Middle frontal gyrus (tissue), 1 donor: Measurements from ENCODE around the gene KTI12.
"Not testable (repeated sequence)": the region's sequence is repeated elsewhere in the genome, so short reads cannot be mapped to it uniquely, and the experiment has no call there.

ENCODE experiments used
- DNase-seq: peaks from one replicate; pipeline ENCODE4 v3.0.0-alpha.2; 2015; ENCODE audit warnings: low spot score; ENCODE audit errors: extremely low spot score

KTI12 gene

DNA sequence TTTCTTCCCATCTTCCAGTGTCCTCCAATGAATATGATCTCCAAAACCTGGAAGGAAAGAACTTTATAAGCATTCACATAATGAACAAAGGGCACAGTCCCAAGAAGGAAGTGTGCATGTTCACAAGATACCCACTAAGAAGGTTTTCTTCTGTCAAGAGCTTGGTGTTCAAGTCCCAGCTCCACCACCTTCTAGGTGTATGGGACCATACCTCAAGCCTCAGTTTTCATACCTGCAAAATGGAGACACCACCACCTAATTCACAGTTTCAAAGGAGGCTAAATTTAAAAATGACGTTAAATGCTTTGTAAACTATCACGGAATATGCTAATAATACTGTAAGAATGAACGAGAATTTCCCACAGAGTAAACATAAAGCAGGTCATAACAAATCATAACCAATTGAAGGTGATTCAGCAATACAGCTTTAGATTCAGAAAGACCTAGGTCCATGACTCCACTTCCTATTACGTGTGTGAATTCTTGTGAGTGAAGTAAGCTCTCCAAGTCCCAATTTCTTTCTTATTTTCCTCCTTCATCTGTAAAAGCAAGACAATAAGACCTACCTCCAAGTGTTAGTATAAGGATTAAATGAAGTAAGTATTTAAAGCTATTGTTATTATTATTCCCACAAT is 8.1 kb upstream of the KTI12 start:
- no peak for DNase-seq

DNA sequence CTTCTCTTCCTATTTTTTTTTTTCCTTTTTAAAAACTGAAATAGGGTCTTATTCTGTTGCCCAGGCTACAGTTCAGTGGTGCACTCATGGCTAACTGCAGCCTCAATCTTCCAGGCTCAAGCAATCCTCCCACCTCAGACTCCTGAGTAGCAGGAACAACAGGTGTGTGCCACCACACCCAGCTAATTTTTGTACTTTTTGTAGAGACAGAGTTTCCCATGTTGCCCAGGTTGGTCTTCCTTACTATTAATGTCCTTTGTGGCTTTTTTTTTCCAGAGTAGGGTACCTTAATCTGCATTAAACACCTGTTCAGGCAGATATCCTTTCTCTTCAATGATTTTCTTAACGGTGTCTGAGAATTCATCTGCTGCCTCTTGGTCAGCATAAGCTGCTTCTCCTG is 4.3 kb upstream of the KTI12 start:
- no peak for DNase-seq

DNA sequence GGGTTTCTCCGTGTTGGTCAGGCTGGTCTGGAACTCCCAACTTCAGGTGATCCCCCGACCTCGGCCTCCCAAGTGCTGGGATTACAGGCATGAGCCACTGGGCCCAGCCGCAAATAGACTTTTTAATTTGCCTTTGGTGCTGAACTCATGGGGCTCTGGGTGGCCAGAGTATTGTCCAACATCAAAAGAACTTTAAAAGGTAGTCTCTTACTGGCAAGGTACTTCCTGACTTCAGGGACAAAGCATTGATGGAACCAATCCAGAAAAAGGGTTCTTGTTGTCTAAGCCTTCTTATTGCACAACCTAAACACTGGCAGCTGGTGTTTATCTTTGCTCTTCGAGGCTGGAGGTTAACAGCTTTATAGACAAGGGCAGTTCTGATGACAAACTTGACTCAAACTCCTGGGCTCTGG is 3.8 kb upstream of the KTI12 start:
- DNase-seq: no peak

DNA sequence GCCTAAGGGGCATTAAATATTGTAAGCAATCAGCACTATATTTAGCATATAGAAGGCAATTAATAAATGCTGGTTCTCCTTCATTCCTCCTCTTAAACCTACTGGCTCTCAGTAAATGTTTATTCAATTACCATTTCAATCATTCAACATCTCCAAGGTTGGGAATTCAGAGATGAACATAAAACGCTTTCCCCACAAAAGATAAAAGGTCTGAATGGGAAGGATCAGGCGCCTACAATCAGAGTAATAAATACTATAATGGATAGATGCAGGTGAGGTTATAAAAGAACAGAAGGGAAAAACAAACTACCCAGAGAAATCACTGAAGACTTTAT is 407 bp upstream of the KTI12 start:
- no peak for DNase-seq

DNA sequence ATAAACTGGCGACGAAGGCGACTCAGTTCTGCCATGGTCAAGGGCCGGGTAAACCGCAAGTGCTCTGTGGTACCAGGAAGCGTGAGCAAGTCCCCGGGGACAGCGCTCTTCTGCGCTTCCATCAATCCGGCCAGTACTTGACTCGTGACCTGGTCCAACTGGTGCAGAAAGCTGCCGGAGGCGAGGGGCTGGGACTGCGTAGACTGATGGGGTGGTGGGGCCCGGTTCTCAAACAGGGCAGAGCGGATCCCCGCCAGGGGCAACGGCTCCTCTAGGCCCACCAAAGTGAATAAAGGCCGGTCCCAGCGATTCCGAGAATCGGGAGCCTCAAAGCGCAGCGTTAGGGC is 852 bp downstream of the KTI12 start:
- DNase-seq: no peak

DNA sequence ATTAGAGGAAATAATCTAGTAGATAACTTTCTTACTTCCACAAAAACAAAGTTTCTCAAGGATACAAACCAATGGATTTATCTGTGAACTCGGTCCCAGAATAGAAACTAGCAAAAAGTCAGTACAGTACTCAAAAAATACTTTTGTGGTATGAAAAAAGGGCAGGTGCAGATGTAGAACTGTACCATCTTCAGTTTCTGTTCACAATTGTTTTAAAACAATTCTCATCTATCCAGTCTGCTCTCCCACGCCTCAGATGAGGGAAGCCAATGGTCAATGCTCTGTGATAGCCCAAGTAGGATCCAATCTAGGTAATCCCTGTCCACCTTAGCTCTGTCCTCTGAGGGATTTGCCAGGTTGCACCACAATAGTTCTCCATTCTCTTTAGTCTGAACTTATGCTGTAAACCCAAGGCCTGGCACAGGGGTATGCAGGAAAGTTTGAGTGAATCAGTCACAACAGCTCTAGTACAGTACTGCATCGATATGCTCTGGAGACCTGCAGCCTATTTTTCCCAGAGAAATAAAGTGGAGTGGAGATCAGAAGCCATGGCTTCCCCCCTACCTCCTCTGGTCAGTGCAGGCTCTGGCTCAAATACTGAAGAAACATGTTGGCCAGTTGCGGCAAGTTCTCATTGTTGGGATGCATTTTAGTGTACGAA is 1.4 kb downstream of the KTI12 start:
- no peak for DNase-seq

DNA sequence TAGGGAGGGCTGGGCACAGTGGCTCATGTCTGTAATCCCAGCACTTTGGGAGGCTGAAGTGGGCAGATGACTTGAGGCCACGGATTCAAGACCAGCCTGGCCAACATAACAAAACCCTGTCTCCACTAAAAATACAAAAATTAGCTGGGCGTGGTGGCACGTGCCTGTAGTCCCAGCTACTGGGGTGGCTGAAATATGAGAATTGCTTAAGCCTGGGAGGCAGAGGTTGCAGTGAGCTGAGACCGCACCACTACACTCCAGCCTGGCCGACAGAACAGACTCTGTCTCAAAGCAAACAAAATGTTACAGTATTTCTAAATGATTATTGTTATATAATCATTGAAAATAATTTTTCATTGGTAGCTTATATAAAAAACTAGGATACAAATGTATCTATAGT is 4.8 kb downstream of the KTI12 start:
- DNase-seq: not testable (repeated sequence)

DNA sequence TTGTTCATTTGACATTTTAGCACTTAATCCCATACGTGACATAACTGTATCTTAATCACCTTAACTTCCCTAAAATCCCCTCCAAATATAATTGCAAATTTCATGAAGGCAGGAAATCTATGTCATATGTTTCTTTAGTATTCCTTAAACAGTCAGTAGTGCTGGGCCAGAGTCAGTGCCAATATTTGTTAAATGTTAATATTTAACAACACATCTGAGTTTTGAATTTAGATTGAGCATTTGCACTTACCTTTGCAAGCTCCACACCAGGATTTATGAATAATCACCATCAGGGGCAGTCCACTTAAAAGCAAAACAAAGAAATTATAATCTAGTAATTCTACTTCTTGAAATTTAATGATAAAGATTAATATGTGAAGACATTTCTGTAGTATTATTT is 5.3 kb downstream of the KTI12 start:
- DNase-seq: no peak

DNA sequence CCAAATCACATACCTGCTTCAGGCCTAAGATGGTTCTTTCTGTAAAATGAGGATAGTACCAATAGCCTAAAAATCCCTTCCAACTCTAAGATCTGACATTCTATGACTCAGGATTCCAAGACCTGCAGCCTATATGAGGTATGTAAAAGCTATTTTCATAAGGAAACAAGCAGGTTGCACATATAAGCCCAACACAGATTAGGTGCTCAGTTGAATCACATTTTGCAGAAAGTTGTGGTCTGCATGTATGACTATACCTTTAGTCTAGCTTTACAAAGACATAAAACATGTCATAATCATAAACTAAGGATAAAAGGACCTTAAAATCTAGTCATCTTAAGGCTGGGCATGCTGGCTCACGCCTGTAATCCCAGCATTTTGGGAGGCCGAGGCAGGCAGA is 7.3 kb downstream of the KTI12 start:
- DNase-seq: no peak

DNA sequence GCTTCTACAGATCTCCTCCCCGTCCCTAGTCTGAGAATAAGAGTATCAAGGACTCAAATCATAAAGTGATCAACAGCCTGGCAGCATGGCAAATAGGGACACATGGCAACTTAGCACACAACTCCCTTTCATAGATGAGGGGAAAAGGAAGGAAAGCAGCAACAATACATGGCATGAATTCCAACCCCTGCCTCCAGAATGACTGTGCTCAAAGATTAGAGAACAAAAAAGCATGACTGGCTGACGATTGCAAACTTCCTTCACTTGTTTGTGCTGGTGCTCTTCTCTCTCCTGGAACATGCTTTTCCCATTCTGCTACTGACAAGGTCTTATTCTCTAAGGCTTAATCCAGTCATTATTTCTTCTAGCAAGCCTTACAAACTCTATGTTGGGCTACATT is 11.5 kb downstream of the KTI12 start:
- no peak for DNase-seq

DNA sequence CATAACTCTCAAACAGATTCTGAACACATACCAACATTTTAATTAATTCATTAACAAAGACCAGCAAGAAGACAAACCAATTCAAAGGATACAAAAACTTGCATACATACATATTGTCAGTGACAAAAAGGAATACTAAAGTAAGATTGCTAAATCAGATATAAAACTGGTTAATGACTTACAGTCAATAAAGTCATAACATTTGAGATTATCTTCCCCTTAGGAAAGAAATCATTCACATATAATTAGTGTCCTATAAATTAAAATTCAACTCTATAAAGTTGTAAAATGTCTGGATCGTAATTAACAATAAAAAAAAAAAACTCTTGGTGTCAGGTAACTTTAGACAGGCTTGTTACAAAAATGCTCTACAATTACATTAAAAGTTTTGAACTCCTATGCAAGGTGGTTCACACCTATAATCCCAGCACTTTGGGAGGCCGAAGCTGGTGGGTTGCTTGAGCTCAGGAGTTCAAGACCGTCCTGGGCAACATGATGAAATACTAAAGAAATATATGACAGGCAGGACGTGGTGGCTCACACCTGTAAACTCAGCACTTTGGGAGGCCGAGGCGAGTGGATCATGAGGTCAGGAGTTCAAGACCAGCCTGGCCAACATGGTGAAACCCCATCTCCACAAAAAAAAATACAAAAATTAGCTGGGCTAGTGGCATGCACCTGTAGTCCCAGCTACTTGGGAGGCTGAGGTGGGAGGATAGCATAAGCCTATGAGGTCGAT is 25.4 kb downstream of the KTI12 start:
- no peak for DNase-seq

DNA sequence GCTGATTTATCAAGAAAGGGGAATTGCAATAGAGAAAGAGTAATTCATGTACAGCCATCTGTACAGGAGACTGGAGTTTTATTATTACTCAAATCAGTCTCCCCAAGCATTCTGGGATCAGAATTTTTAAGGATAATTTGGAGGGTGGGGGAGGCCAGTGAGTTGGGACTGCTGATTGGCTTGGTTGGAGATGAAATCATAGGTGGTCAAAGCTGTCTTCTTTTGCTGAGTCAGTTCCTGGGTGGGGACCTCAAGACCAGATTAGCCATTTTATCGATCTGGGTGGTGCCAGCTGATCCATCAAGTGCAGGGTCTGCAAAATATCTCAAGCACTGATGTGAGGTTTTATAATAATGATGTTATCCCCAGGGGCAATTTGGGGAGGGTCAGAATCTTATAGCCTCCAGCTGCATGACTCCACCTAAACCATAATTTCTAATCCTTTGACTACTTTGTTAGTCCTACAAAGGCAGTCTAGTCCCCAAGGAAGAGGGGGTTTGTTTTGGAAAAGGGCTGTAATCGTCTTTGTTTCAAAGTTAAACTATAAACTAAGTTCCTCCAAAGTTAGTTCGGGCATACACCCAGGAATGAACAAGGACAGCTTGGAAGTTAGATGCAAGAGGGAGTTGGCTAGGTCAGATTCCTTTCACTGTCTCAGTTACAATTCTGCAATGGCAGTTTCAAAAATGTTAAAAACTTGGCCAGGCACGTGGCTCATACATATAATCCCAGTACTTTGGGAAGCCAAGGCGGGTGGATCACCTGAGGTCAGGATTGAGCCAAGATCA is 26.2 kb downstream of the KTI12 start:
- no peak for DNase-seq

DNA sequence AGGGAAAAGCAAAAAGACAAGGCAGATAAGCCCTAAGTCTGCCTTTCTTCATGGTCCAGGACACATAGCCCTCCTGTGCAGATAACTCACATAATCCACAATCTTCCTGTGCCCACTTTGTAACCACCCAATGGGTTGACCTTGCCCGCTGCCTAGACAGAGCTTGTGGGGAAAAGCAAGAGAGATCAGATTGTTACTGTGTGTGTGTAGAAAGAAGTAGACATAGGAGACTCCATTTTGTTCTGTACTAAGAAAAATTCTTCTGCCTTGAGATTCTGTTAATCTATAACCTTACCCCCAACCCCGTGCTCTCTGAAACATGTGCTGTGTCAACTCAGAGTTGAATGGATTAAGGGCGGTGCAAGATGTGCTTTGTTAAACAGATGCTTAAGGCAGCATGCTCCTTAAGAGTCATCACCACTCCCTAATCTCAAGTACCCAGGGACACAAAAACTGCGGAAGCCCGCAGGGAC is 27.5 kb downstream of the KTI12 start:
- not testable (repeated sequence) for DNase-seq

DNA sequence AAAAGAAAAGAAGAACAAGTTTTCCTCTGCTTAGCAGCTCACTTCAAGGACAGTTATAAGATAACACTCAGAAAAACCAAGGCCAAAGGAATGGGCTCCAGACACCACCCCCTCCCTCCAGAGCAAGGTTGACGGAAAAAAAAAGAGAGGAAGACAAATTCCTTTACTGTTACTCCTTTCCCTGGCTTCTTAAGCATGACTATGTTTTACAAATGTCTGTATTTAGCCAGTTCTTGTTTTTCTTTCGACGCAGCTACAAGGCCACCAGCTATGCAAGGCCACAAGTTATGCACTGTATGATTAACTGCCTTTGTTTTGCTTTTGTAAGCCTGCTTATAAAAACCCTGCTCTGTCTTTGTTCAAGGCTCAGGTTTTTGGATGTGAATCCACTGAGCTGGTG is 28.1 kb downstream of the KTI12 start:
- DNase-seq: not testable (repeated sequence)

DNA sequence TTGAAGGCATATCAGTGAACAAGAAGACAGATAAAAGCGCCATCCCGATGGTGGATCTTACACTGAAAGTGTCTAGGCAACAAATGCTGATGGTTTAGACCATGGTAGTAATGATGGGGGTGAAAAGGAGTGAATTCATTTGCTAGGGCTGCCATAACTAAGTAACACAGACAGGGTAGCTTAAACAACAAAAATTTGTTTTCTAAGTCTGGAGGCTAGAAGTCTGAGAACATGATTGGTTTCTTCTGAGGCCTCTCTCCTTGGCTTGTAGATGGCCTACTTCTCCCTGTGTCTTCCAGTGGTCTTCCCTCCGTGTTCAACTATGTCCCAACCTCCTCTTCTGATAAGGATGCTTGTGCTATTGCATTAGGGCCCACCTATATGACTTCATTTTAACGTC is 29.7 kb downstream of the KTI12 start:
- no peak for DNase-seq

DNA sequence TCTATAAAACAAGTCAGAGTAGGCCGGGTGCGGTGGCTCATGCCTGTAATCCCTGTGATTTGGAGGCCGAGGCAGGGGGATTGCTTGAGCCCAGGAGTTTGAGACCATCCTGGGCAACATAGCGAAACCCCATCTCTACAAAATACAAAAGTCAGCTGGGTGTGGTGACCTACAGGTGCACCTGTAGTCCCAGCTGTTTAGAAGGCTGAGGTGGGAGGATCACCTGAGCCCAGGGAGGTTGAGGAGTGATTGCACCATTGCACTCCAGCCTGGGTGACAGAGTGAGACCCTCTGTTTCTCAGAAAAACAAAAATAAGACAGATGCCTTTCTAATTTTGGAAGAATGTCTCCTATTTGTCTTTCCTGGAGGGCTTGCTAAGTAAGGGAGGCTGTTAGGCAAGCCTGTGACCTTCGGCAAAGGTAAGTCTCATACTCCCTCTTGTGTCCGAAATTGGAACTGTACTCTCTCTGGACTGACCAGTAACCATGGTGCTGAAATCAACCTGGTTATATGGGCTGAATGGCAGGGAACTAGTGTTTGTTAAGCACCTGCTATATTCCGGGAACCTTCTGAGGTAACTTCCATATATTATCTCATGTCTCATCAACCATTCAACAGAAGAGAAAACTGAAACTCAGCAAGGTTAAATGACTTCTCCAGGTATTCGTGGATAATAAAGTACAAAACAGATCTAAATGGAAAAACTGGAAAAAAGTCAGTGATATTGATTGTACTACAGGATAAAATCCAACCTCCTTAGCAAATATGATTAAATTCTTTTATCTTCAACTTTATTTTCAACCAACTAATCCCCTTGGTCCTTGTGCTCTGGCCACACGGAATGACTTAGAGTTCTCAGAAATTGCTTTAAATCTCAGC is 31.3 kb downstream of the KTI12 start:
- DNase-seq: peak; percentile 84

DNA sequence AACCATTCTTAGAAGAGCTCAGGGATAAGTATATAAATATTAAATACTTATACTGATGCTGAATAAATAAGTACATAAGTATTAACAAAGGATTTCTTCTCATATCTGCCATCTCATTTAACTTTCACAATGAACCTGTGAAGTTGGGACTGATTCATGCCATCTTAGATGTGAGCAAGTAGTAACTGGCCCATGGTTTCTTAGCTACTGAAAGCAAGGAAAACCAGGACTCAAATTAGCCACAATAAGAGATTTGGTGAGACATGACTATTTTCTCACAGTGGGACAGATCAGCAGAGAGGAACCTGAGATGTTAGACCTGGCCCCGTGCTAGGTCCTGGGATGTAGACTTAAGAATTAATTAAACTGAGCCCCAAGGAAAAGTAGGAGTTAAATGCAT is 34.9 kb downstream of the KTI12 start:
- no peak for DNase-seq

DNA sequence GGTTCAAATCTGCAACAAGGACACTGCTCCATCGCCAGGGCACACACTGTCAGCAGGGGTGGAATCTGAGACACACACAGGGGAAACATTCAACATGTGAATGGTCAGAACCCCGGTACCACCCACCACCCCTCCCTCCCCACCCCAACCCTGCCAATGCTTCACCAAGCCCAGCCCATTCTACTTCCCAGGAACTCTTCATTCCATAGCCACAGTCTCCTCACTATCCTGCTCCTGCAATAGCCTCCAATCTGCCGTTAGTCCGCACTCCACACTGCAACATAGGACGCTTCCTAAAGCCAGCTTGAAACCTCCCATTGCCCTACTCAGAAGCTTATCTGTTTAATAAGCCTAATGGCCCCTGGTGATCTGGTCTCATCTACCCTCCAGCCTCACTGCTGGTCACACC is 35.6 kb downstream of the KTI12 start:
- no peak for DNase-seq

DNA sequence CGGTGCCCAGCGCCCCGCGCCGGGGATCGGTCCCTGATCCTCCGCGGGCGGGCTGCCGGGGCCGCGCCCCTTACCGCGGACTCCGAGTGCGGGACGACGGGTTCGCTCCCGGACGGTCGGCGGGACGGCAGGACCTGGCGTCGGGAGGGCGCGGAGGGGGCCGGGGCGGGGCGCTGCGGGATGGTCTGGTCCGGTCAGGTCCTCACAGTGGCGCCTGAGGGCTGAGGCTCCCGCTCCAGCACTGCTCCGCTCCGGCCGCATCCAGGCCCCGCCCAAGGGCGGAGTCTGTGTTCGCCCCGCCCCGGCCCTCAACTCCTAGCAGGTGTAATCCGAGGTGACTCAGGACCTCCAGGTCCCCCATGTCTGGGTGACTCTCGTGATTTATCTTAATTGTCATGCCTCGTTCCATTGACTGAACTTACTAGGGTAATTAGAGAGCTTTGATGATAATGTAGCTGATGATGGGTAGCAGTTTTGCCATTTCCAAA is 43.1 kb downstream of the KTI12 start, which contains the start of gene RAB3B:
TSS of gene RAB3B (minus strand) at position 223 of the 488 bp plus-strand sequence. CDS start 13,583 bp downstream, outside the sequence.
- no peak for DNase-seq

DNA sequence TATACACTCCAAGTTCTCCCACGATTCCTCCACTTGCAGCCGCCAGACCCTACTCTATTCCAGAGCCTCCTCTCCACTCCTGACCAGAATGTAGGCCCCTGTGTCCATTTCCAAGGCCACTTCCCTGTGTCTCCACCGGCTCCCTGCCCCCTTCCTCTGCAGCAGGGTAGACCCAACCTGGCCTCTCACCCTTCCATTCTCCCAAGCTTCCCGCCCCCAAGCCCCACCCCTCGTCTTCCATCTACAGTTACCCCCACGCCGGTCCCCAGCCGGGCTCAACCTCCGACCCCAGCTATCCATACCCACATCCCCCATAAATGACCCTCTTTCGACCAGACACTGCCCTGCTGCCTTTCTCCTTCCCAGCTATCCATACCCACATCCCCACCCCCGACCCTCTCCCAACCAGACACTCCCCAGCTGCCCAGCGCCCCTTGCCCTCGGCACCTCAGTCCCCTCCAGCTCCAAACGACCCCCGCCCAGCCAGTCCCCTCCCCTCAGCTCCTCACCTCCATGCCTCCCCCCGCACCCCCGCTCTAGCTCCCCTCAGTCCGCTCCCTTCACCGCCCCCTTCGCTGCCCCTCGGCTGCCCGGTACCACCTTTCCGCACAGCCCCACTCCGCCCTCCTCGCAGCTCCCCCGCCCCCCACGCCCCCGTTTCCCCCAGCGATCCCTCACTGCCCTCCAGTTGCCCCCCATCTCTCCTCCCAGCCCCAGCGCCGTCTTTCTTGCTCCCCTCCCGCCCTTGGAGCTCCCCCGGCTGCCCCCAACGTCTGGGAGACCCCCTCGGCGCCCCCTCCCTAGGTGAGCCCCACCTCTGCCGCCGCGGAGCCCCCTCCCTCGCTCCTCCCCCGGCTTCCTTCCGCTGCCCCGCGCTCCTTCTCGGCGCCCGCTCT is 43.8 kb downstream of the KTI12 start:
- no peak for DNase-seq
